ENCODE measurements around the gene REC8. TPM values are rescaled to one million over a fixed set of nuclear protein-coding genes. Genes with fewer than 3 reads are reported as not detected.

REC8 gene
- total and polyA plus RNA-seq, 2 of the 4 experiments (the other 2 are of a cell fraction): 0.36 to 3.5 TPM

DNA sequence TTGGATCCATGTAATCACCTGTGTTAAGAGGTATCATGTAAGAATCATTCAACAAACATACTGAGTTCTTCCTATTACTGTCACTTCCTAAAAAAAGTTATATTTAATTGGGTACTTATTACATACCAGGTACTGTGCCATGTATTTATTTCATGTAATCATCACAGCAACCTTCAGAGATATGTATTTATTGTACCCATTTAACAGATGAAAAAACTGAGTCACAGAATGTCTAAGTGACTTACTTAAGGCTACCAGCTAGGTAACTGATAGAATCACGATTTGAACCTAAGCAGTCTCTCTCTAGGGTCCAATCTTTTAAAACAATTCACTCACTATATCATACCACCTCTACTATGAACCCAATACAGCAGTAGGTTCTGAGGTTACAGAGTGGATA, 27.4 kb upstream of the REC8 start:
- no peak overlapping the region for H3K14ac ChIP-seq (replicated peaks; ENCODE audit: low read depth, low read length)
- no peak for TF ChIP-seq RAD21 (IDR thresholded peaks at IDR 0.05; ENCODE audit: low read length)
- no peak for TF ChIP-seq NFE2L2 (IDR thresholded peaks at IDR 0.05; ENCODE audit: low read depth, low read length)
- dilution Hi-C loops (cut with HindIII; ENCODE audit: low sequenced_read_pairs, unreplicated experiment) (no loop called here), intact Hi-C loops (cut with micrococcal nuclease) (no loop called here), in situ Hi-C loops (cut with MboI; ENCODE audit: low sequenced_read_pairs) (loop anchor here (25.0 kb wide), 2 partner anchors 832 to 1057 kb away; partner anchors contain the start of genes ACIN1, BCL2L2, C14orf119 and PABPN1)
- no peak overlapping the region for H3K27ac ChIP-seq (ENCODE audit: insufficient read depth, low read length)
- ATAC-seq (ENCODE audit: low read depth) (no peak), DNase-seq (no peak)
- H3K9me1 ChIP-seq (ENCODE audit: insufficient read depth, low read length): peaks cover 18% of the 10 kb centered on the region
- H2BK15ac ChIP-seq (ENCODE audit: low read depth, low read length): no peak overlapping the region
- H2BK20ac ChIP-seq (ENCODE audit: low read depth, low read length): no peak overlapping the region
- no peaks in the 10 kb centered on the region for H3K9me3 ChIP-seq (ENCODE audit: control insufficient read depth, insufficient read depth, low read length)
- H3K18ac ChIP-seq (ENCODE audit: low read depth, low read length): no peak overlapping the region
- no CpG with 5 or more reads among the region's 1 CpG for WGBS, 2 experiments (ENCODE audit: extremely low coverage in 2 of 2, insufficient read length in 1 of 2)
- peaks cover 6% of the 10 kb centered on the region for H3K36me3 ChIP-seq (ENCODE audit: control insufficient read depth, insufficient read depth, low read length)
- no peak overlapping the region for H3K4ac ChIP-seq (ENCODE audit: low read depth, low read length)
- no peak overlapping the region for H4K5ac ChIP-seq (ENCODE audit: low read depth, low read length)
- no peak overlapping the region for H2BK5ac ChIP-seq (ENCODE audit: low read depth, low read length, poor library complexity, severe bottlenecking)
- no peak overlapping the region for H2AFZ ChIP-seq (replicated peaks; ENCODE audit: low read length, poor library complexity)
- no peak overlapping the region for H3K9ac ChIP-seq (ENCODE audit: low read depth, low read length)
- H3K23ac ChIP-seq (ENCODE audit: low read depth, low read length): peak overlapping the region; percentile 32; the same call in 1 of the 2 replicates
- peaks cover 18% of the 10 kb centered on the region for H4K20me1 ChIP-seq (ENCODE audit: insufficient read depth, low read length)
- ChIA-PET POLR2A (ENCODE audit: unreplicated experiment) (no interaction called here), CTCF (no interaction called here)
- no peak overlapping the region for H2BK120ac ChIP-seq (ENCODE audit: low read depth, low read length)
- H3K56ac ChIP-seq (ENCODE audit: extremely low read depth, insufficient read depth, low read length): no peak overlapping the region
- H4K8ac ChIP-seq (ENCODE audit: low read depth in 2 of 2, low read length in 2 of 2): no peak overlapping the region; a peak in 1 of 4 replicates
- H3K4me3 ChIP-seq (ENCODE audit: insufficient read depth, low read depth, low read length): no peak overlapping the region
- peaks cover 27 to 67% of the 10 kb centered on the region in 2 experiments for H3K79me1 ChIP-seq (ENCODE audit: low read depth in 1 of 2, low read length in 2 of 2)
- no peak overlapping the region for H2AK9ac ChIP-seq (replicated peaks; ENCODE audit: low read depth, low read length, poor library complexity)
- H2AK5ac ChIP-seq (ENCODE audit: low read depth, low read length): no peak overlapping the region
- no TSS peak for BruUV-seq (replicated peaks)
- H3K4me1 ChIP-seq (ENCODE audit: control insufficient read depth, insufficient read depth, low read length): peaks cover 12% of the 10 kb centered on the region
- no peaks in the 10 kb centered on the region for H3K27me3 ChIP-seq (ENCODE audit: control insufficient read depth, insufficient read depth, low read length)
- H4K91ac ChIP-seq (ENCODE audit: insufficient read depth, low read depth, low read length): no peak overlapping the region
- H3K4me2 ChIP-seq (ENCODE audit: low read depth, low read length): no peak overlapping the region
